Measurements from ENCODE around the gene VSNL1. TPM values are rescaled to one million over a fixed set of nuclear protein-coding genes. Genes with fewer than 3 reads are reported as not detected.

The VSNL1 gene
- total RNA-seq, 1 donor from 2014 or later, result 6.1 TPM

DNA sequence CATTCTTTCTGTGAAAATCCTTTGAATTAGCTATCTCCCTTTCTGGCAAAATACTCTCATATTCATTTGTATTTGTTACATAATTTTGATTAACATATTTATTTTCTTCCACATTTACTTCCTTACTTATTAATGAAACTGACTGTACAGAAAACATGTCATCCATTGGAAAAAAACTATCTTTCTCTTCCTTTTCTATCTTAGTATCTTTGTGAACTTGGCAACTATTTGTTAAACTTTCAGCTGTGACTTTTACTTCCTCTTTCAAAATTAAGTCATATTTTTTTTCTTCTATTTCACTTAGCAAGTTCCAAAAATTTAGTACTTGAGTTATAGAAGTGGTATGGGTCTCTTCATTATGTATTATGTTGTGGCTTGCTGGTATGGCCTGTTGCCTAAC is 24.8 kb upstream of the VSNL1 start:
- Mint-ChIP-seq H3K4me1 (ENCODE audit: low read depth, unreplicated experiment) (peaks cover 4% of the 10 kb centered on the region), H3K36me3 (ENCODE audit: unreplicated experiment) (no peaks in the 10 kb centered on the region), H3K27me3 (ENCODE audit: unreplicated experiment) (peaks cover 1% of the 10 kb centered on the region), H3K27ac (ENCODE audit: unreplicated experiment) (no peak overlapping the region), H3K4me3 (ENCODE audit: unreplicated experiment) (no peak overlapping the region), H3K9me3 (ENCODE audit: unreplicated experiment) (peaks cover 10% of the 10 kb centered on the region)
- TF ChIP-seq, protein P1, sequence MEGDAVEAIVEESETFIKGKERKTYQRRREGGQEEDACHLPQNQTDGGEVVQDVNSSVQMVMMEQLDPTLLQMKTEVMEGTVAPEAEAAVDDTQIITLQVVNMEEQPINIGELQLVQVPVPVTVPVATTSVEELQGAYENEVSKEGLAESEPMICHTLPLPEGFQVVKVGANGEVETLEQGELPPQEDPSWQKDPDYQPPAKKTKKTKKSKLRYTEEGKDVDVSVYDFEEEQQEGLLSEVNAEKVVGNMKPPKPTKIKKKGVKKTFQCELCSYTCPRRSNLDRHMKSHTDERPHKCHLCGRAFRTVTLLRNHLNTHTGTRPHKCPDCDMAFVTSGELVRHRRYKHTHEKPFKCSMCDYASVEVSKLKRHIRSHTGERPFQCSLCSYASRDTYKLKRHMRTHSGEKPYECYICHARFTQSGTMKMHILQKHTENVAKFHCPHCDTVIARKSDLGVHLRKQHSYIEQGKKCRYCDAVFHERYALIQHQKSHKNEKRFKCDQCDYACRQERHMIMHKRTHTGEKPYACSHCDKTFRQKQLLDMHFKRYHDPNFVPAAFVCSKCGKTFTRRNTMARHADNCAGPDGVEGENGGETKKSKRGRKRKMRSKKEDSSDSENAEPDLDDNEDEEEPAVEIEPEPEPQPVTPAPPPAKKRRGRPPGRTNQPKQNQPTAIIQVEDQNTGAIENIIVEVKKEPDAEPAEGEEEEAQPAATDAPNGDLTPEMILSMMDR (IDR thresholded peaks at IDR 0.05; ENCODE audit: partially characterized antibody, unreplicated experiment), result no peak
- DNase-seq, result no peak

DNA sequence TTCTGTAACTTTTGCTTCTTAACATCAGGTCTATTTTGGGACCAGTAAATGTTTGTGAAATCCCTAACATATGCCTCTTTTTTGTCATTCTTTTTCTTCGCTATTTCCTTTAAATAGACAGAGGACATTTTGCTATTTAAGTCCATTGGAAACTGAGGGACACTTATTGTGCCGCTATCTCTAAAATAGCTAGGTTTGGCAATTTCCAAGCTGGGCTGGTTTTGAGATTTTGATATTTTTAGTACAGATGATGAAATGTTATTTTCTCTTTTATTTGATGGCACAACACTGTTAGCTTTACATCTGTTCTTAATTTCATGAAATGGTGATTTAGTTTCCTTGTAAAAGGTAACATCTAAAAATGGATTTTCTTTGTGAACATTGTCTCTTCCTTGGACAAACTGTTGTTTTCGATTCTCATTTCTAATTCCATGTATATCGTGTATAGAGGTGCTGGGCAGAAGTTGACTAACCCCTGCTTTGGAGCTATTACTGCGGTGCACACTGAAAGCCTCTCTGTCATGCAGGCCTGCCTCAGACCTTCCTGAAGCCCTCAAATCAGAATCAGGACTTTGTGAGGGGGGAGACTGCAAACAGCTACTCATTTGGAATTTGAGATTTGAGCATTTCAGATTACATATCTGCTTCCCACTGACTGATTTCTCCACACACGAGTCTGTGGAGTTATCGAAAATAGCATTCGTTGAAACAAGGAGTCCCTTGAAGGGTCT is 22.9 kb upstream of the VSNL1 start:
- DNase-seq, result no peak
- H3K27me3 Mint-ChIP-seq (ENCODE audit: unreplicated experiment), result peaks cover 1% of the 10 kb centered on the region
- H3K9me3 Mint-ChIP-seq (ENCODE audit: unreplicated experiment), result peaks cover 10% of the 10 kb centered on the region
- TF ChIP-seq, protein P1 (IDR thresholded peaks at IDR 0.05; ENCODE audit: partially characterized antibody, unreplicated experiment), result no peak
- peak overlapping the region; percentile 86 for H3K4me3 Mint-ChIP-seq (ENCODE audit: unreplicated experiment)
- H3K27ac Mint-ChIP-seq (ENCODE audit: unreplicated experiment), result peak overlapping the region; percentile 84
- H3K36me3 Mint-ChIP-seq (ENCODE audit: unreplicated experiment), result no peaks in the 10 kb centered on the region
- peaks cover 4% of the 10 kb centered on the region for H3K4me1 Mint-ChIP-seq (ENCODE audit: low read depth, unreplicated experiment)

DNA sequence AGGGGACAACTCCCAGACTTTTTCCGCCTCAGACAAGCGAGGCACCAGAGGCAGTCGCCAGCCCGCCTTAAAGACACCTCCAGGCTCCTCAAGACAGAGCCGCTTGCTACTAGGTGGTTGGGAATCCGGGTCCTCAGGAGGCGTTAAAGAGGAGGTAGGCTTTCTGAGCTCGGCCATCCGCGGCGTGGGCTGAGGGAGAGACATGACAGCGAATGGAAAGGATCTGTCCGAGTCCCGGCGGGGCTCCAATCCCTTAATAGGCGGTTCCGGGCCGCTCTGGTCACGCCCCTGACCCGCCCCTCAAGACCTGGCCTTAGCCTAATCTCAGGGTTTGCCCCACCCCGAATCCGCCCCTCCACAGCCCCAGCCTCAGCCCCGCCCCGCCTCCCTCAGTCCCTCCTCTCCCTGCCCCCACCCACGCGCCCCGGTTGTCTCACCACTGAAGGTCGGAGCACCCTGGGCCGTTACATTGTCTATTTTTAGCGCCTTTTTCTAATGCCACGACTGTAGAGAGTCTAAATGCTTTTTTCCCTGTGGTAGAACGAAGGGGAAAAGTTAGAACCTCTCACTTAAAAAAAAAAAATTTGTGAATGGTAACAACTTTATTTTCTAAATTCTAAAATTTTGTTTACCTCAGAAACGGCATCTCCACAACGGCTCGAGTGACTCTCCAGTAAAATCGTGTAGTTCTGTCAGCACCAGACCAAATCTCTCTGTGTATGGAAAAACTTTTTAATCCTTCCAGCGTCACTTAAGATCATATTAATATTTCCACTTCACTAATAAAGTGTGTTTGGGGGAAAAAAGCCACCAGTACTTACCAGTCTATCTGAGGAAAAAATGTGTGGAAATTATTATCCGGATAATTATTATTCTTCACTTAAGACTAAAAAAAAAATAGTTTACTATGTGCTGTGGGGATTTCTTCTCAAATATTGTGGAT is 22.0 kb upstream of the VSNL1 start, which contains the start of gene RAD51AP2:
Gene RAD51AP2 (minus strand): TSS at position 229 of the 943 bp plus-strand sequence. CDS start 25 bp downstream, at position 204.
- Mint-ChIP-seq H3K4me3 (ENCODE audit: unreplicated experiment) (peak within 1 kb of the TSS; percentile 86), H3K27ac (ENCODE audit: unreplicated experiment) (peak within 1 kb of the TSS; percentile 84), H3K4me1 (ENCODE audit: low read depth, unreplicated experiment) (peaks cover 4% of the 10 kb centered on the region), H3K36me3 (ENCODE audit: unreplicated experiment) (no peaks in the 10 kb centered on the region), H3K27me3 (ENCODE audit: unreplicated experiment) (peaks cover 1% of the 10 kb centered on the region), H3K9me3 (ENCODE audit: unreplicated experiment) (peaks cover 10% of the 10 kb centered on the region)
- peak; percentile 88 for DNase-seq
- TF ChIP-seq, protein P1 (IDR thresholded peaks at IDR 0.05; ENCODE audit: partially characterized antibody, unreplicated experiment), result no peak

DNA sequence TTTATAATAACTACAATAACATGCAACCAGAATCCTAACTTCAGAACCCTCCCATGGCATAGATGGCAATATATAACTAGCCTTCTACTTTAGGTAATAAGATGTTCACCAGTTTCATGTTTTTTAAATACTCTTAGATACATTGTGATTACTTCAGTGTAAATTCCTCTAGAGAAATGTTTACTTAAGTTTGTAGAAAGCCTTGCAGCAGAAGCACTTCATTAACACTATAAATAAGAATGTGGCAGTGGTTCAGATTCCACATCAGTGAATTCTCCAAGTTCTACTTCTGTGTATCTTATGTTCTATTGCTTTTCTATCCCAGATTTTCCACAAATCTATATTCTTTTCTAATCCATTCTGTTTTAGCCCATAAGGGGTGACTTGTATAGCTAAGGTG is 21.0 kb upstream of the VSNL1 start:
- Mint-ChIP-seq H3K4me3 (ENCODE audit: unreplicated experiment) (no peak overlapping the region), H3K4me1 (ENCODE audit: low read depth, unreplicated experiment) (peaks cover 4% of the 10 kb centered on the region), H3K9me3 (ENCODE audit: unreplicated experiment) (peaks cover 10% of the 10 kb centered on the region), H3K27ac (ENCODE audit: unreplicated experiment) (no peak overlapping the region), H3K27me3 (ENCODE audit: unreplicated experiment) (peaks cover 1% of the 10 kb centered on the region), H3K36me3 (ENCODE audit: unreplicated experiment) (no peaks in the 10 kb centered on the region)
- DNase-seq, result no peak
- TF ChIP-seq, protein P1 (IDR thresholded peaks at IDR 0.05; ENCODE audit: partially characterized antibody, unreplicated experiment), result no peak
